IPS DF 6.9 (cell line): Measurements from ENCODE around the gene CDK8.

Experiments used
- DNase-seq: peaks from one replicate; pipeline ENCODE4 v3.0.0-alpha.2; 2013; ENCODE audit warnings: low read depth, low spot score
- H3K27ac ChIP-seq: one replicate; pipeline ENCODE4 v1.5.1; 2013; ENCODE audit warnings: low read length, control low read depth
- H3K27me3 ChIP-seq: 2 replicates; pipeline ENCODE4 v1.6.1; 2013; ENCODE audit warnings: mild to moderate bottlenecking, low read length; ENCODE audit not compliant: control insufficient read depth, insufficient read depth
- H3K36me3 ChIP-seq: 2 replicates; pipeline ENCODE4 v1.6.1; 2013; ENCODE audit warnings: low read length; ENCODE audit not compliant: control insufficient read depth, insufficient read depth
- H3K4me1 ChIP-seq: 2 replicates; pipeline ENCODE4 v1.6.1; 2013; ENCODE audit warnings: low read length; ENCODE audit not compliant: control insufficient read depth, insufficient read depth
- H3K4me3 ChIP-seq: 2 replicates; pipeline ENCODE4 v1.5.1; 2013; ENCODE audit warnings: mild to moderate bottlenecking, low read length
- H3K9me3 ChIP-seq: 2 replicates; pipeline ENCODE4 v1.6.1; 2013; ENCODE audit warnings: low read length, inconsistent platforms; ENCODE audit not compliant: control insufficient read depth, insufficient read depth
- WGBS: extraction: QIAGEN DNeasy Blood & Tissue Kit; methylation state at CpG from one replicate; pipeline ENCODE4 v1.1.7; 2013; ENCODE audit warnings: mixed read lengths, missing lambda C conversion rate; ENCODE audit not compliant: insufficient read length, insufficient coverage; 5-methylcytosine and 5-hydroxymethylcytosine counted together

Gene CDK8

GRCh38 chr13:26335158-26335557, 81.2 kb downstream of the CDK8 start:
- Histone ChIP-seq H3K4me1 (no peaks in the 10 kb centered on the region), H3K36me3 (no peaks in the 10 kb centered on the region), H3K9me3 (no peaks in the 10 kb centered on the region), H3K27ac (no peak overlapping the region), H3K27me3 (no peaks in the 10 kb centered on the region), H3K4me3 (no peak overlapping the region)
- DNase-seq, result no peak
- no CpG with 5 or more reads among the region's 5 CpGs for WGBS

GRCh38 chr13:26340807-26341206, 86.9 kb downstream of the CDK8 start:
- no peak for DNase-seq
- H3K4me1 ChIP-seq, result no peaks in the 10 kb centered on the region
- no CpG with 5 or more reads among the region's 2 CpGs for WGBS

GRCh38 chr13:26342898-26343297, 89.0 kb downstream of the CDK8 start:
- H3K27me3 ChIP-seq, result no peaks in the 10 kb centered on the region
- H3K27ac ChIP-seq, result no peak overlapping the region
- no peak for DNase-seq
- no peak overlapping the region for H3K4me3 ChIP-seq
- no CpG with 5 or more reads among the region's 5 CpGs for WGBS
- H3K36me3 ChIP-seq, result no peaks in the 10 kb centered on the region
- H3K4me1 ChIP-seq, result no peaks in the 10 kb centered on the region
- H3K9me3 ChIP-seq, result no peaks in the 10 kb centered on the region

More at GRCh38 chr13:26340807-26341206, 86.9 kb downstream of the CDK8 start:
- Histone ChIP-seq H3K36me3 (no peaks in the 10 kb centered on the region), H3K9me3 (no peaks in the 10 kb centered on the region), H3K27ac (no peak overlapping the region), H3K27me3 (no peaks in the 10 kb centered on the region), H3K4me3 (no peak overlapping the region)

- Histone ChIP-seq H3K36me3 (no peaks in the 10 kb centered on the region), H3K4me3 (no peak overlapping the region), H3K27ac (no peak overlapping the region), H3K27me3 (no peaks in the 10 kb centered on the region), H3K9me3 (no peaks in the 10 kb centered on the region), H3K4me1 (no peaks in the 10 kb centered on the region)
- DNase-seq, result no peak
These were observed 89.9 kb downstream of the CDK8 start for GRCh38 chr13:26343816-26344215.

- Histone ChIP-seq H3K4me1 (no peaks in the 10 kb centered on the region), H3K27ac (no peak overlapping the region), H3K27me3 (no peaks in the 10 kb centered on the region), H3K9me3 (no peaks in the 10 kb centered on the region), H3K4me3 (no peak overlapping the region), H3K36me3 (no peaks in the 10 kb centered on the region)
- no CpG with 5 or more reads among the region's 4 CpGs for WGBS
- no peak for DNase-seq
These were observed 91.1 kb downstream of the CDK8 start for GRCh38 chr13:26344980-26345379.

DNA sequence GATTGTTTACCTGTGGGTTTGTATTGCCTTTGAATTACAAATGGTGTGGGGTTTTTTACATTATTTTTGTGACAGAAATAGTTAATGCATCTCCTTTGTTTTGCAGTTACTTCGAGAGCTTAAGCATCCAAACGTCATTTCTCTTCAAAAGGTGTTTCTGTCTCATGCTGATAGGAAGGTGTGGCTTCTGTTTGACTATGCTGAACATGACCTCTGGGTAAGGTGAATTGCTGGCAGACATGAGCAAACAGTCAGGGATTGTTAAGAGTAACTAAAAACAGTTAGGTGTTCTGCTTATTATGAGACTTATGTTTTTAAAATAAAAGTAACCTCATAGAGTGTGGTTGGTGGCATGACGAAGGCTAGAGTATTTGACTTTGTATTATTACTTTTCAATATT, 95.0 kb downstream of the CDK8 start:
- H3K4me3 ChIP-seq, result no peak overlapping the region
- no peaks in the 10 kb centered on the region for H3K27me3 ChIP-seq
- H3K4me1 ChIP-seq, result no peaks in the 10 kb centered on the region
- H3K36me3 ChIP-seq, result no peaks in the 10 kb centered on the region
- no peaks in the 10 kb centered on the region for H3K9me3 ChIP-seq
- no peak for DNase-seq
- no CpG with 5 or more reads among the region's 3 CpGs for WGBS
- no peak overlapping the region for H3K27ac ChIP-seq

GRCh38 chr13:26362261-26362660, 108.3 kb downstream of the CDK8 start:
- no peaks in the 10 kb centered on the region for H3K27me3 ChIP-seq
- no peaks in the 10 kb centered on the region for H3K36me3 ChIP-seq
- DNase-seq, result no peak
- no peak overlapping the region for H3K4me3 ChIP-seq
- no peak overlapping the region for H3K27ac ChIP-seq
- H3K9me3 ChIP-seq, result no peaks in the 10 kb centered on the region
- WGBS, result no CpG with 5 or more reads among the region's 2 CpGs
- no peaks in the 10 kb centered on the region for H3K4me1 ChIP-seq

DNA sequence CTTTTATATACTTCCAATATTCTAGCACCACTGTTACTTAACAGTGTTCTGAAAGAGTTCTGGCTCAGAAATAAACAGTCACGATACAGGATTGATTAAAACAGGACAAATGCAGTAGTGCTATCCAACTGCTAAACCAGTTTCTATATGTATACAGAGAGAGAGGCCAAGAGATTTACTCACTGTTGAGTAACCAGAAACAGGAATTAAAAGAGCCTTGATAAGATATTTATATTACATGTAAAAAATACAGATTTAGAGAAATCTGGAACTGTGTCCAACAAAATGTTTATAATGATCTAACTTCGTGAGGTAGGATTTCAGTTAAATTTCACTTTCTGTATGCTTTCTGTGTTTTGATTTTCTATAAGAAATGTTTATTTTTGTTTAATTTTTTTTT, 116.6 kb downstream of the CDK8 start:
- no peak overlapping the region for H3K4me3 ChIP-seq
- no CpG with 5 or more reads among the region's 2 CpGs for WGBS
- H3K27me3 ChIP-seq, result no peaks in the 10 kb centered on the region
- no peaks in the 10 kb centered on the region for H3K4me1 ChIP-seq
- no peak for DNase-seq
- H3K9me3 ChIP-seq, result no peaks in the 10 kb centered on the region
- H3K27ac ChIP-seq, result no peak overlapping the region
- no peaks in the 10 kb centered on the region for H3K36me3 ChIP-seq

- no CpG with 5 or more reads among the region's 2 CpGs for WGBS
These were observed 118.8 kb downstream of the CDK8 start for GRCh38 chr13:26372747-26373146.

DNA sequence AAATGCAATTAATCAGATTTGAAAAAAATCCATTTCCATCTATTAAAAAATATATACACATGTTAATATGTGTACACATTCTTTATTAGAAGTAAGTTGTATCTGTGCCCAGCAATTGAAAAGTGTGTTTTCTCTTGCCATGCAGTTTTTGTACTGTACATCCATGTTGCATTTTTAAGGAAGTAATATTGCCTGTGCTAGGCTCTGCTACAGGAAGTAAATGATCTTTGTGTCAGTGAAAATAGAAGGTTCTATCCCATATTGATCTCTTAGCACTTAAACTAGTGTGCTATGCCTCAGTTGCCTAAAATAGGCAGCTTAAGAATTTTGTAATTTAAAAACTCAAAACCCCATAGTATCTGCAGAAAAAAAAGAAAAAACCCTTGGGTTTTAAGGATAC, 122.5 kb downstream of the CDK8 start:
- Histone ChIP-seq H3K4me1 (no peaks in the 10 kb centered on the region), H3K36me3 (no peaks in the 10 kb centered on the region), H3K9me3 (no peaks in the 10 kb centered on the region), H3K27ac (no peak overlapping the region), H3K4me3 (no peak overlapping the region), H3K27me3 (no peaks in the 10 kb centered on the region)
- no peak for DNase-seq

More at GRCh38 chr13:26372747-26373146, 118.8 kb downstream of the CDK8 start:
- Histone ChIP-seq H3K4me3 (no peak overlapping the region), H3K27ac (no peak overlapping the region), H3K36me3 (no peaks in the 10 kb centered on the region), H3K4me1 (no peaks in the 10 kb centered on the region), H3K27me3 (no peaks in the 10 kb centered on the region), H3K9me3 (no peaks in the 10 kb centered on the region)
- no peak for DNase-seq

- H3K4me1 ChIP-seq, result no peaks in the 10 kb centered on the region
- H3K36me3 ChIP-seq, result no peaks in the 10 kb centered on the region
- H3K27me3 ChIP-seq, result no peaks in the 10 kb centered on the region
- no peak overlapping the region for H3K4me3 ChIP-seq
- H3K27ac ChIP-seq, result no peak overlapping the region
- peak; percentile 22 for DNase-seq
- H3K9me3 ChIP-seq, result no peaks in the 10 kb centered on the region
These were observed 123.1 kb downstream of the CDK8 start for GRCh38 chr13:26377038-26377437.
